CD14-positive monocyte (primary cell): ENCODE results near the gene CHKB. TPM values are rescaled to one million over a fixed set of nuclear protein-coding genes. Genes with fewer than 3 reads are reported as not detected.

Source experiments
- DNase-seq, 3 donors: peaks; one replicate each; pipeline ENCODE4 v3.0.0-alpha.2; 2011 to 2022
- H2AFZ ChIP-seq: 2 replicates; pipeline ENCODE4 v1.6.0; 2012; ENCODE audit warnings: mild to moderate bottlenecking, low read depth, low read length, inconsistent platforms; ENCODE audit not compliant: insufficient read depth, poor library complexity, severe bottlenecking
- H3K27ac ChIP-seq, 2 donors: 1 replicate in 1 of 2; 2 replicates in 1 of 2; pipeline ENCODE4 v1.5.1; 2012 to 2013; ENCODE audit warnings: low read length in 2 of 2, control low read depth in 1 of 2, inconsistent platforms in 1 of 2, low read depth in 1 of 2, mild to moderate bottlenecking in 1 of 2
- H3K27me3 ChIP-seq, 2 donors: one replicate each; pipeline versions ENCODE4 v1.6.0 to v1.6.1; 2011 to 2013; ENCODE audit warnings: low read length in 2 of 2; ENCODE audit not compliant: control insufficient read depth in 2 of 2, insufficient read depth in 2 of 2
- H3K36me3 ChIP-seq, 2 donors: replicated peaks in 1 of 2; 1 replicate in 1 of 2; 2 replicates in 1 of 2; pipeline versions ENCODE4 v1.5.1 to v1.6.1; 2012 to 2013; ENCODE audit warnings: low read length in 2 of 2, control low read depth in 1 of 2, inconsistent platforms in 1 of 2, mild to moderate bottlenecking in 1 of 2; ENCODE audit not compliant: insufficient read depth in 2 of 2, control insufficient read depth in 1 of 2
- H3K4me1 ChIP-seq, 2 donors: 1 replicate in 1 of 2; 2 replicates in 1 of 2; pipeline versions ENCODE4 v1.5.1 to v1.6.1; 2012 to 2013; ENCODE audit warnings: low read length in 2 of 2, control low read depth in 1 of 2, inconsistent platforms in 1 of 2, mild to moderate bottlenecking in 1 of 2, moderate library complexity in 1 of 2; ENCODE audit not compliant: insufficient read depth in 2 of 2, control insufficient read depth in 1 of 2
- H3K4me2 ChIP-seq: replicated peaks from 2 replicates; pipeline ENCODE3; 2012; ENCODE audit warnings: low read length, moderate library complexity, mild to moderate bottlenecking; ENCODE audit not compliant: poor library complexity, severe bottlenecking; ENCODE audit errors: extremely low read depth
- H3K4me3 ChIP-seq, 3 experiments: fragments of 200-600 bp in 1 of 3; sonication (generic) in 1 of 3; replicated peaks in 1 of 3; 1 replicate in 2 of 3; 2 replicates in 1 of 3; pipeline ENCODE4 v1.5.1; 2011 to 2013; ENCODE audit warnings: low read length in 3 of 3, mild to moderate bottlenecking in 3 of 3, control low read depth in 2 of 3, low read depth in 2 of 3, inconsistent platforms in 1 of 3, moderate library complexity in 1 of 3
- H3K79me2 ChIP-seq: 2 replicates; pipeline ENCODE4 v1.6.0; 2012; ENCODE audit warnings: mild to moderate bottlenecking, control low read depth, inconsistent platforms, low read length, moderate library complexity; ENCODE audit not compliant: insufficient read depth
- H3K9ac ChIP-seq: 2 replicates; pipeline ENCODE4 v1.6.0; 2017; ENCODE audit warnings: low read length, mild to moderate bottlenecking; ENCODE audit not compliant: insufficient read depth, poor library complexity, severe bottlenecking
- H3K9me3 ChIP-seq, 2 donors: replicated peaks in 1 of 2; 1 replicate in 1 of 2; 2 replicates in 1 of 2; pipeline versions ENCODE4 v1.5.1 to v1.6.1; 2012 to 2013; ENCODE audit warnings: low read length in 2 of 2, control low read depth in 1 of 2; ENCODE audit not compliant: control insufficient read depth in 1 of 2, insufficient read depth in 1 of 2
- H4K20me1 ChIP-seq: 2 replicates; pipeline ENCODE4 v1.6.0; 2012; ENCODE audit warnings: mild to moderate bottlenecking, low read length, control low read depth, moderate library complexity; ENCODE audit not compliant: insufficient read depth
- H3K27ac Mint-ChIP-seq, 7 donors: one replicate each; pipeline ENCODE4 v1.8.0; 2020; ENCODE audit warnings: mild to moderate bottlenecking in 7 of 7, mixed read lengths in 7 of 7, moderate library complexity in 6 of 7, inconsistent platforms in 2 of 7
- H3K27me3 Mint-ChIP-seq, 3 donors: one replicate each; pipeline ENCODE4 v1.8.0; 2021 to 2022; ENCODE audit warnings: low read depth in 3 of 3, mild to moderate bottlenecking in 3 of 3, mixed read lengths in 3 of 3, moderate library complexity in 3 of 3, inconsistent platforms in 1 of 3
- H3K36me3 Mint-ChIP-seq, 2 donors: one replicate each; pipeline ENCODE4 v1.8.0; 2020; ENCODE audit warnings: mixed read lengths in 2 of 2, inconsistent platforms in 1 of 2, mild to moderate bottlenecking in 1 of 2
- H3K4me1 Mint-ChIP-seq: one replicate; pipeline ENCODE4 v1.8.0; 2020; ENCODE audit warnings: mild to moderate bottlenecking, mixed read lengths
- H3K4me3 Mint-ChIP-seq, 2 donors: one replicate each; pipeline ENCODE4 v1.8.0; 2020; ENCODE audit warnings: mild to moderate bottlenecking in 2 of 2, mixed read lengths in 2 of 2, moderate library complexity in 1 of 2
- H3K9me3 Mint-ChIP-seq, 7 donors: one replicate each; pipeline ENCODE4 v1.8.0; 2020 to 2022; ENCODE audit warnings: mixed read lengths in 7 of 7, mild to moderate bottlenecking in 6 of 7, moderate library complexity in 6 of 7, inconsistent platforms in 2 of 7
- WGBS: methylation state at CpG from one replicate; pipeline ENCODE4 v1.1.5; 2013; ENCODE audit warnings: missing lambda C conversion rate; ENCODE audit not compliant: insufficient coverage; 5-methylcytosine and 5-hydroxymethylcytosine counted together
- intact Hi-C, 2 donors: fragments of 100-400 bp; cut with micrococcal nuclease; formaldehyde crosslinking; loops; one replicate each; pipeline versions ENCODE4 v1.15.0 to v1.15.1; 2023
- polyA plus RNA-seq, 3 donors: library from polyadenylated mRNA; depleted of rRNA in 1 of 3; unstranded in 2 of 3; stranded (reverse) in 1 of 3; fragments of 300-500 nt in 2 of 3; fragments of >200 nt in 1 of 3; fragmentation: Illumina TruSeq in 2 of 3; gene quantifications; 1 replicate in 2 of 3; 2 replicates in 1 of 3; pipeline ENCODE4 v1.2.3, GENCODE V29; 2012 to 2021
- TF ChIP-seq, protein P1 (sequence below): fragments of 200-600 bp; IDR thresholded peaks from one replicate; pipeline ENCODE4 v1.8.0; 2022; ENCODE audit warnings: antibody characterized with exemption, mild to moderate bottlenecking

CHKB gene
- polyA plus RNA-seq, 3 donors: 29.1 to 286 (median 31.3) TPM

DNA sequence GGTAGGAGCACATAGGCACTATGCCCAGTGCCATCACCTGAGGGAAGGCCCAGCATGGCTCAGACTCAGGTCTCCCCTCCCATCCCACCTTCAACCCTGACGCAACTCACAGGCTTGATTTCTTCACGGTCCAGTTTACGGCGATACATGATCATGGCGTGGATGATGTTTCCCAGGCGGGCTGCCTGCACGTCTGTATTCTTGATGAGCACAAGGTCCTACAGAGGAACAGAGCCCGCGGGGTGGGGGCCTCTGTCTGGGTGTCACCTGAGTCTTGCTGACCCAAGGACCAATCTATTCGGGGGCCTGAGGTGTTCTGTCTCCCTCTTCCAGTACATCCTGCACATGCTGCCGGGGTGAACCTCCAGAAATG lies 8.3 kb downstream of the CHKB start:
- 92% methylated on average over 9 of the region's 11 CpGs for WGBS

DNA sequence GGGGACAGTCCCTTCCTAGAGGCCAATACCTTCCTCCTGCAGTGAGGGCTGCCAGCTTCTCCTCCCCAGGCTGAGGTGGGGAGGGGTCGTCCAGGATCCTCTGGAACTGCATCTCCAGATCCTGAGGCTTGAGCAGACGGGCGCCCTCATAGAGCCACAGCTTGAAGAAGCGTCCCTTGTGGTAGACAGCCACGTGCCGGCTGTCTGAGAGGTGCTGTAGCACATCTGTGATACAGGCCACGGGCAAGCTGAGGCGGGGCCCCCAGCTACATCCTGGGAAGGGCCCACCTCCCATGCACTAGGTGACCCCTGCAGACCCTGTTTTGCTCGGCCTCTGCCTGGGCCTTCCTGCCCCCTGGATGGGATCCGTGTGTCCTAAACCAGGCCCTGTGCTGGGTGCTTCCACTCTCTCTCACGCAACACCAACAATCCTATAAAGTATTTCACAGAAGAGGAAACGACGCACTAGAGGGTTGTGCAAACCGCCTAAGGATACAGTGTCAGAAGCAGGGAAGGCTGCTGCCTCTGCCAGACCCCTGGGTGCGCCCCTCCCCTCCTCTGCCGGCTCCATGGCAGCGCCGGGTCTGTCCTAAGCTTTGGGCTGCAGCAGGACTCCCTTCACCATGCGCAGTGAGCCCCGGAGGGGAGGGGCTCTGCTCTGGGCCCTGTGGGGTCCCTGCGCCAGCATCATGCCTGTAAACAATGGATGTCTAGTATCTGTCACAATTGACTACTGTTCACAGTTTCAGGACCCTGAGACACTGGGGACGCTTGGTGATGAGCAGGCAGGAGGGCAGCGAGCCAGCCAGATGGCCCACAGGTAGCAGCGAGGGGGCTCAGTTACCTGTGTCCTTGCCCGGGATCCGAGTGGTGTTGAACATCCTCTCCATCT lies 8.9 kb downstream of the CHKB start:
- peaks cover 0 to 11% (median 8%) of the 10 kb centered on the region in 3 donors for H3K27me3 Mint-ChIP-seq
- H3K36me3 ChIP-seq: peaks cover 27 to 67% of the 10 kb centered on the region in 2 donors
- H3K4me1 Mint-ChIP-seq: peaks cover 13% of the 10 kb centered on the region
- no peak overlapping the region for H3K4me3 Mint-ChIP-seq
- H3K27ac Mint-ChIP-seq: no peak overlapping the region
- no peaks in the 10 kb centered on the region for H3K9me3 Mint-ChIP-seq
- H3K4me2 ChIP-seq: no peak overlapping the region
- H3K9ac ChIP-seq: no peak overlapping the region
- H3K36me3 Mint-ChIP-seq: peaks cover 46 to 75% of the 10 kb centered on the region in 2 donors
- intact Hi-C loops: no loop called here
- TF ChIP-seq, protein P1, sequence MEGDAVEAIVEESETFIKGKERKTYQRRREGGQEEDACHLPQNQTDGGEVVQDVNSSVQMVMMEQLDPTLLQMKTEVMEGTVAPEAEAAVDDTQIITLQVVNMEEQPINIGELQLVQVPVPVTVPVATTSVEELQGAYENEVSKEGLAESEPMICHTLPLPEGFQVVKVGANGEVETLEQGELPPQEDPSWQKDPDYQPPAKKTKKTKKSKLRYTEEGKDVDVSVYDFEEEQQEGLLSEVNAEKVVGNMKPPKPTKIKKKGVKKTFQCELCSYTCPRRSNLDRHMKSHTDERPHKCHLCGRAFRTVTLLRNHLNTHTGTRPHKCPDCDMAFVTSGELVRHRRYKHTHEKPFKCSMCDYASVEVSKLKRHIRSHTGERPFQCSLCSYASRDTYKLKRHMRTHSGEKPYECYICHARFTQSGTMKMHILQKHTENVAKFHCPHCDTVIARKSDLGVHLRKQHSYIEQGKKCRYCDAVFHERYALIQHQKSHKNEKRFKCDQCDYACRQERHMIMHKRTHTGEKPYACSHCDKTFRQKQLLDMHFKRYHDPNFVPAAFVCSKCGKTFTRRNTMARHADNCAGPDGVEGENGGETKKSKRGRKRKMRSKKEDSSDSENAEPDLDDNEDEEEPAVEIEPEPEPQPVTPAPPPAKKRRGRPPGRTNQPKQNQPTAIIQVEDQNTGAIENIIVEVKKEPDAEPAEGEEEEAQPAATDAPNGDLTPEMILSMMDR: no peak
- peaks cover 4% of the 10 kb centered on the region for H4K20me1 ChIP-seq
- H3K4me3 ChIP-seq: no peak overlapping the region
- H3K9me3 ChIP-seq: no peaks in the 10 kb centered on the region
- no peak for DNase-seq
- WGBS: 93% methylated on average over 24 of the region's 26 CpGs
- H3K4me1 ChIP-seq: peaks cover 11 to 14% of the 10 kb centered on the region in 2 donors
- H3K27me3 ChIP-seq: no peaks in the 10 kb centered on the region
- no peak overlapping the region for H3K27ac ChIP-seq
- no peaks in the 10 kb centered on the region for H3K79me2 ChIP-seq
- no peak overlapping the region for H2AFZ ChIP-seq

More for the DNA sequence above, 8.3 kb downstream of the CHKB start:
- Histone ChIP-seq H3K27me3 (no peaks in the 10 kb centered on the region), H3K4me3 (no peak overlapping the region), H2AFZ (no peak overlapping the region), H3K4me2 (no peak overlapping the region), H3K27ac (no peak overlapping the region), H3K79me2 (no peaks in the 10 kb centered on the region), H4K20me1 (peaks cover 11% of the 10 kb centered on the region), H3K9me3 (no peaks in the 10 kb centered on the region), H3K36me3 (peaks cover 21 to 67% of the 10 kb centered on the region in 2 donors), H3K9ac (no peak overlapping the region), H3K4me1 (peaks cover 11 to 20% of the 10 kb centered on the region in 2 donors)
- H3K9me3 Mint-ChIP-seq: no peaks in the 10 kb centered on the region
- H3K27ac Mint-ChIP-seq: no peak overlapping the region
- peaks cover 0 to 11% (median 8%) of the 10 kb centered on the region in 3 donors for H3K27me3 Mint-ChIP-seq
- peaks cover 46 to 75% of the 10 kb centered on the region in 2 donors for H3K36me3 Mint-ChIP-seq
- no peak overlapping the region for H3K4me3 Mint-ChIP-seq
- H3K4me1 Mint-ChIP-seq: peaks cover 18% of the 10 kb centered on the region
- TF ChIP-seq, protein P1: no peak
- DNase-seq: peak in 1 of 3 donors; percentile 2
- intact Hi-C loops: no loop called here
